Keratinocyte (primary cell): ENCODE data around the gene H1-8. TPM values are rescaled to one million over a fixed set of nuclear protein-coding genes. Genes with fewer than 3 reads are reported as not detected.

Experiments
- DNase-seq: peaks from one replicate; pipeline ENCODE4 v3.0.0-alpha.2; 2011; ENCODE audit warnings: low read depth, missing footprints, low spot score
- FAIRE-seq: peaks from 2 replicates; lab custom pipeline; 2011; peaks lifted over from hg19 to GRCh38; lab: Jason Lieb, UNC
- H2AFZ ChIP-seq: 2 replicates; pipeline ENCODE4 v1.6.0; 2012; ENCODE audit warnings: low read length, control low read depth, inconsistent platforms; ENCODE audit not compliant: control insufficient read depth
- H3K27ac ChIP-seq: 2 replicates; pipeline ENCODE4 v1.5.1; 2011; ENCODE audit warnings: low read length; ENCODE audit not compliant: control insufficient read depth, insufficient read depth
- H3K27me3 ChIP-seq: 3 replicates; pipeline ENCODE4 v1.6.0; 2011; ENCODE audit warnings: low read length; ENCODE audit not compliant: control insufficient read depth, insufficient read depth; ENCODE audit errors: extremely low read depth
- H3K36me3 ChIP-seq, 2 experiments: 2 replicates in 1 of 2; 3 replicates in 1 of 2; pipeline ENCODE4 v1.5.1; 2011; ENCODE audit warnings: low read length in 2 of 2, mild to moderate bottlenecking in 1 of 2; ENCODE audit not compliant: control insufficient read depth in 2 of 2, insufficient read depth in 2 of 2; ENCODE audit errors: extremely low read depth in 1 of 2
- H3K4me1 ChIP-seq: 3 replicates; pipeline ENCODE4 v1.5.1; 2011; ENCODE audit warnings: low read length; ENCODE audit not compliant: control insufficient read depth, insufficient read depth; ENCODE audit errors: extremely low read depth
- H3K4me2 ChIP-seq: 3 replicates; pipeline ENCODE4 v1.6.0; 2011; ENCODE audit warnings: low read depth, low read length; ENCODE audit not compliant: control insufficient read depth, insufficient read depth; ENCODE audit errors: extremely low read depth
- H3K4me3 ChIP-seq, 3 experiments: fragments of 200-600 bp in 1 of 3; sonication (generic) in 1 of 3; 2 replicates in 2 of 3; 3 replicates in 1 of 3; pipeline ENCODE4 v1.5.1; 2011 to 2016; ENCODE audit warnings: low read length in 3 of 3, mild to moderate bottlenecking in 3 of 3, control low read depth in 2 of 3, inconsistent platforms in 1 of 3, low read depth in 1 of 3, mixed read lengths in 1 of 3, mixed run types in 1 of 3, moderate library complexity in 1 of 3; ENCODE audit not compliant: control insufficient read depth in 2 of 3, insufficient read depth in 2 of 3; ENCODE audit errors: extremely low read depth in 1 of 3
- H3K79me2 ChIP-seq: 2 replicates; pipeline ENCODE4 v1.6.0; 2012; ENCODE audit warnings: low read length; ENCODE audit not compliant: control insufficient read depth, insufficient read depth
- H3K9ac ChIP-seq: 3 replicates; pipeline ENCODE4 v1.6.0; 2011; ENCODE audit warnings: low read length; ENCODE audit not compliant: control insufficient read depth, insufficient read depth; ENCODE audit errors: extremely low read depth
- H3K9me1 ChIP-seq: 3 replicates; pipeline ENCODE4 v1.6.0; 2011; ENCODE audit warnings: low read length; ENCODE audit not compliant: control insufficient read depth, insufficient read depth; ENCODE audit errors: extremely low read depth
- H3K9me3 ChIP-seq: 2 replicates; pipeline ENCODE4 v1.5.1; 2012; ENCODE audit warnings: low read depth, low read length; ENCODE audit not compliant: control insufficient read depth
- H4K20me1 ChIP-seq: 3 replicates; pipeline ENCODE4 v1.6.0; 2011; ENCODE audit warnings: low read length; ENCODE audit not compliant: control insufficient read depth, insufficient read depth; ENCODE audit errors: extremely low read depth
- EZH2 ChIP-seq: IDR thresholded peaks from one replicate; pipeline ENCODE4 v1.6.1; 2012; ENCODE audit warnings: inconsistent platforms, mild to moderate bottlenecking, low read length, moderate library complexity
- dilution Hi-C: fragments of 300-500 bp; cut with MboI; formaldehyde crosslinking; loops from one replicate; pipeline ENCODE4 v1.7.0; 2020; ENCODE audit warnings: low sequenced_read_pairs; ENCODE audit not compliant: extremely low pct_ligation_motif_present
- polyA plus RNA-seq, 5 experiments: library from polyadenylated mRNA; depleted of rRNA in 3 of 5; stranded (reverse) in 3 of 5; stranded (forward) in 1 of 5; unstranded in 1 of 5; fragments of >200 nt; gene quantifications; 1 replicate in 1 of 5; 2 replicates in 3 of 5; 3 replicates in 1 of 5; pipeline versions ENCODE4 v1.2.1 to v1.2.3, GENCODE V29; 2011 to 2012; ENCODE audit warnings: missing spikeins in 2 of 5, low read depth in 1 of 5, low replicate concordance in 1 of 5
- TF ChIP-seq, protein P1 (sequence below), 3 experiments: IDR thresholded peaks in 1 of 3; conservative IDR thresholded peaks in 1 of 3; optimal IDR thresholded peaks in 1 of 3; 2 replicates in 2 of 3; 3 replicates in 1 of 3; pipeline versions ENCODE3 to v1.5.1; 2011; ENCODE audit warnings: low read length in 3 of 3, mild to moderate bottlenecking in 3 of 3, moderate library complexity in 2 of 3, control low read depth in 1 of 3, inconsistent platforms in 1 of 3; ENCODE audit not compliant: insufficient read depth in 2 of 3; ENCODE audit errors: extremely low read depth in 1 of 3

H1-8 gene
- polyA plus RNA-seq, 1 donor (not counting 4 experiments of a cell fraction or from before 2014, with no cell fraction given), result not detected

- DNase-seq (no peak), FAIRE-seq (no peak)
- Histone ChIP-seq H3K36me3 (no peaks in the 10 kb centered on the region), H3K4me2 (no peak overlapping the region), H3K4me3 (no peak overlapping the region), H3K9ac (no peak overlapping the region), H2AFZ (no peak overlapping the region), H4K20me1 (no peaks in the 10 kb centered on the region), H3K79me2 (no peaks in the 10 kb centered on the region), H3K4me1 (no peaks in the 10 kb centered on the region), H3K9me3 (no peaks in the 10 kb centered on the region), H3K9me1 (no peaks in the 10 kb centered on the region), H3K27me3 (no peaks in the 10 kb centered on the region), H3K27ac (no peak overlapping the region)
- TF ChIP-seq EZH2, result no peak
- TF ChIP-seq, protein P1, sequence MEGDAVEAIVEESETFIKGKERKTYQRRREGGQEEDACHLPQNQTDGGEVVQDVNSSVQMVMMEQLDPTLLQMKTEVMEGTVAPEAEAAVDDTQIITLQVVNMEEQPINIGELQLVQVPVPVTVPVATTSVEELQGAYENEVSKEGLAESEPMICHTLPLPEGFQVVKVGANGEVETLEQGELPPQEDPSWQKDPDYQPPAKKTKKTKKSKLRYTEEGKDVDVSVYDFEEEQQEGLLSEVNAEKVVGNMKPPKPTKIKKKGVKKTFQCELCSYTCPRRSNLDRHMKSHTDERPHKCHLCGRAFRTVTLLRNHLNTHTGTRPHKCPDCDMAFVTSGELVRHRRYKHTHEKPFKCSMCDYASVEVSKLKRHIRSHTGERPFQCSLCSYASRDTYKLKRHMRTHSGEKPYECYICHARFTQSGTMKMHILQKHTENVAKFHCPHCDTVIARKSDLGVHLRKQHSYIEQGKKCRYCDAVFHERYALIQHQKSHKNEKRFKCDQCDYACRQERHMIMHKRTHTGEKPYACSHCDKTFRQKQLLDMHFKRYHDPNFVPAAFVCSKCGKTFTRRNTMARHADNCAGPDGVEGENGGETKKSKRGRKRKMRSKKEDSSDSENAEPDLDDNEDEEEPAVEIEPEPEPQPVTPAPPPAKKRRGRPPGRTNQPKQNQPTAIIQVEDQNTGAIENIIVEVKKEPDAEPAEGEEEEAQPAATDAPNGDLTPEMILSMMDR (optimal IDR thresholded peaks at IDR 0.05 in 1 of 3, IDR thresholded peaks at IDR 0.05 in 1 of 3, conservative IDR thresholded peaks at IDR 0.05 in 1 of 3; ENCODE audit: extremely low read depth in 1 of 3, insufficient read depth in 2 of 3, low read length in 3 of 3), result no peak
- dilution Hi-C loops, result no loop called here
These were observed 52.7 kb downstream of the H1-8 start for GRCh38 chr3:129595544-129596193.

DNA sequence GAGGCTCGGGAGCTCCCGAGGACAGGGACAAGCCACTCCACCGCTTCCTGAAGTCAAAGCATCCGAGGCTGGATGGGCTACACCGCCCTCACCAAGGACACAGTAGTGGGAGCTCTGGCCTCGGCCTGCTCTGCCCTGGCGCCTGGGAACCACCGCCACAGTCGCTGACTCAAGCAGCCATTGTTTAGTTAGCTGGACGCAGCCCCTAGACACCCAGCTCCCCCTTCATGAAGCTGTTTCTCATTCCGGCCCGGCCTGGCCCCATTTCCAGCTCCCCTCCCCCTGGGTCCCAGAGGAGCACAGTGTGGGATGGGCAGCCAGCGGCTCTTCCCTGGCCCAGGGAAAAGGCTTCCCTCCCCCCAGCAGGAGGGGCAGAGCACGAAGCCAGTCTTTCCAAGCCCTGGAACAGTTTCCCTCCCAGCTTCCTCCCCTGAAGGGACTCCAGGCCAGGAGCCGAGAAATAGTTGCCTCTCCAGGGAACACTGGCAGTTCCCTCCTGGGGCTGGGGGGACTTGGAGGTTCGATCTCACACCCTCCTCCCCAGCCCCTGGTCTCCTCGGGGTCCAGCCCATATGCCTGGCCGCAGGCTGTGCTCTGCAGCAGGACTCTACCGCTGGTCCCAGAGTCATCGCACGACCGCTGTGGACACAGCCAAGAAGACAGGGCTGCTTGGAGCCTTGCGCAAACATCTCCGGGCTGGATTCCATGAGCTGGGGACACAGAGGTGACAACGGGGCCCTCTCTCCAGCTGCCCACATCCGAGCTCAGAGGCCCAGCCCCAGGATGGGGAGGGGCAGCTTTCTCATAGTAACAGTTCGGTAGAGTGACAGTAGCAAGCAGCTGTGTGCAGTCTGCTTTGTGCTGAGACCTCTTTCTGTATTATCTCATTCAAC, 53.5 kb downstream of the H1-8 start:
- Histone ChIP-seq H3K9me3 (no peaks in the 10 kb centered on the region), H3K36me3 (no peaks in the 10 kb centered on the region), H4K20me1 (no peaks in the 10 kb centered on the region), H3K9ac (no peak overlapping the region), H3K4me2 (no peak overlapping the region), H3K9me1 (no peaks in the 10 kb centered on the region), H3K79me2 (no peaks in the 10 kb centered on the region), H3K4me3 (no peak overlapping the region), H3K27me3 (peaks cover under 1% of the 10 kb centered on the region), H3K4me1 (no peaks in the 10 kb centered on the region), H3K27ac (no peak overlapping the region), H2AFZ (no peak overlapping the region)
- TF ChIP-seq, protein P1 (optimal IDR thresholded peaks at IDR 0.05 in 1 of 3, IDR thresholded peaks at IDR 0.05 in 1 of 3, conservative IDR thresholded peaks at IDR 0.05 in 1 of 3; ENCODE audit: extremely low read depth in 1 of 3, insufficient read depth in 2 of 3, low read length in 3 of 3), result no peak
- no peak for TF ChIP-seq EZH2
- DNase-seq (no peak), FAIRE-seq (no peak)
- dilution Hi-C loops, result no loop called here
